Activated CD8-positive, alpha-beta memory T cell treated with anti-CD3 and anti-CD28 coated beads, Interleukin-2, amount 10 ng/mL, durations not matched to agents 7 days and 5 days (primary cell): ENCODE measurements around the gene DCBLD2. TPM values are rescaled to one million over a fixed set of nuclear protein-coding genes. Genes with fewer than 3 reads are reported as not detected.

Experiments
- ATAC-seq: fragments of 150-1000 bp; cut with Tn5 transposase; one replicate; pipeline ENCODE4 v1.10.0; 2021; ENCODE audit warnings: moderate library complexity
- CTCF ChIA-PET: fragments of 350-600 bp; sonication (Branson Sonifier 250); formaldehyde crosslinking; loops from one replicate; lab custom pipeline; 2021; ENCODE audit warnings: antibody characterized with exemption; lab: Charles Lee
- DNase-seq: peaks from one replicate; pipeline ENCODE4 v3.0.0-alpha.2; 2020
- H3K27ac Mint-ChIP-seq: one replicate; pipeline ENCODE4 v1.8.0; 2021; ENCODE audit warnings: mild to moderate bottlenecking, mixed read lengths
- H3K27me3 Mint-ChIP-seq: one replicate; pipeline ENCODE4 v1.8.0; 2021; ENCODE audit warnings: mixed read lengths
- H3K36me3 Mint-ChIP-seq: one replicate; pipeline ENCODE4 v1.8.0; 2021; ENCODE audit warnings: mild to moderate bottlenecking, mixed read lengths
- H3K4me1 Mint-ChIP-seq: one replicate; pipeline ENCODE4 v1.8.0; 2021; ENCODE audit warnings: mixed read lengths
- H3K4me3 Mint-ChIP-seq: one replicate; pipeline ENCODE4 v1.8.0; 2021; ENCODE audit warnings: mild to moderate bottlenecking, moderate library complexity, mixed read lengths
- H3K9me3 Mint-ChIP-seq: one replicate; pipeline ENCODE4 v1.8.0; 2022; ENCODE audit warnings: low read depth, mixed read lengths
- total RNA-seq, 2 experiments: library from RNA; stranded (reverse); gene quantifications; one replicate each; pipeline ENCODE4 v1.2.3, GENCODE V29; 2021

DCBLD2 gene
- total RNA-seq, 2 experiments from 2014 or later: 0.50 to 2.0 TPM

GRCh38 chr3:98808071-98808470 lies 93.4 kb downstream of the DCBLD2 start:
- CTCF ChIA-PET: no interaction called here
- DNase-seq: no peak
- no peak overlapping the region for H3K27ac Mint-ChIP-seq
- no peak for ATAC-seq
- H3K36me3 Mint-ChIP-seq: no peaks in the 10 kb centered on the region
- no peaks in the 10 kb centered on the region for H3K9me3 Mint-ChIP-seq
- no peak overlapping the region for H3K4me3 Mint-ChIP-seq
- H3K27me3 Mint-ChIP-seq: peaks cover 5% of the 10 kb centered on the region
- H3K4me1 Mint-ChIP-seq: no peaks in the 10 kb centered on the region

- no peaks in the 10 kb centered on the region for H3K9me3 Mint-ChIP-seq
- CTCF ChIA-PET: no interaction called here
- no peaks in the 10 kb centered on the region for H3K4me1 Mint-ChIP-seq
- no peaks in the 10 kb centered on the region for H3K36me3 Mint-ChIP-seq
- H3K27ac Mint-ChIP-seq: no peak overlapping the region
- H3K4me3 Mint-ChIP-seq: no peak overlapping the region
- ATAC-seq: no peak
- peaks cover 5% of the 10 kb centered on the region for H3K27me3 Mint-ChIP-seq
- DNase-seq: no peak
These were observed 93.9 kb downstream of the DCBLD2 start for GRCh38 chr3:98807561-98807960.

- no peaks in the 10 kb centered on the region for H3K9me3 Mint-ChIP-seq
- peaks cover 5% of the 10 kb centered on the region for H3K27me3 Mint-ChIP-seq
- DNase-seq: no peak
- H3K27ac Mint-ChIP-seq: no peak overlapping the region
- no peak for ATAC-seq
- H3K4me3 Mint-ChIP-seq: no peak overlapping the region
- no peaks in the 10 kb centered on the region for H3K36me3 Mint-ChIP-seq
- no peaks in the 10 kb centered on the region for H3K4me1 Mint-ChIP-seq
- CTCF ChIA-PET: interaction anchor here (0.9 kb wide), 1 partner anchor 478 kb away, joined by 3 read pairs; no protein-coding TSS in a partner anchor
These were observed 94.5 kb downstream of the DCBLD2 start for GRCh38 chr3:98807011-98807410.

GRCh38 chr3:98806521-98806920 lies 95.0 kb downstream of the DCBLD2 start:
- peaks cover 5% of the 10 kb centered on the region for H3K27me3 Mint-ChIP-seq

GRCh38 chr3:98805571-98805970 lies 95.9 kb downstream of the DCBLD2 start:
- H3K27ac Mint-ChIP-seq: no peak overlapping the region
- no peak overlapping the region for H3K4me3 Mint-ChIP-seq
- H3K4me1 Mint-ChIP-seq: no peaks in the 10 kb centered on the region
- CTCF ChIA-PET: interaction anchor here (0.6 kb wide), 1 partner anchor 12 kb away, joined by 3 read pairs; no protein-coding TSS in a partner anchor
- DNase-seq: no peak
- H3K9me3 Mint-ChIP-seq: no peaks in the 10 kb centered on the region
- no peaks in the 10 kb centered on the region for H3K36me3 Mint-ChIP-seq
- ATAC-seq: no peak
- peaks cover 5% of the 10 kb centered on the region for H3K27me3 Mint-ChIP-seq

More at GRCh38 chr3:98806521-98806920, 95.0 kb downstream of the DCBLD2 start:
- CTCF ChIA-PET: interaction anchor here (0.9 kb wide), 1 partner anchor 478 kb away, joined by 3 read pairs; no protein-coding TSS in a partner anchor
- Mint-ChIP-seq H3K4me1 (no peaks in the 10 kb centered on the region), H3K4me3 (no peak overlapping the region), H3K36me3 (no peaks in the 10 kb centered on the region), H3K9me3 (no peaks in the 10 kb centered on the region), H3K27ac (no peak overlapping the region)
- ATAC-seq (no peak), DNase-seq (no peak)

- no peak for ATAC-seq
- H3K4me1 Mint-ChIP-seq: no peaks in the 10 kb centered on the region
- H3K9me3 Mint-ChIP-seq: no peaks in the 10 kb centered on the region
- peaks cover 5% of the 10 kb centered on the region for H3K27me3 Mint-ChIP-seq
- H3K36me3 Mint-ChIP-seq: no peaks in the 10 kb centered on the region
- no peak overlapping the region for H3K27ac Mint-ChIP-seq
- CTCF ChIA-PET: no interaction called here
- H3K4me3 Mint-ChIP-seq: no peak overlapping the region
- no peak for DNase-seq
These were observed 100.3 kb downstream of the DCBLD2 start for GRCh38 chr3:98801043-98801747.

- ATAC-seq (no peak), DNase-seq (no peak)
- no peaks in the 10 kb centered on the region for H3K36me3 Mint-ChIP-seq
- H3K27ac Mint-ChIP-seq: no peak overlapping the region
- no peak overlapping the region for H3K4me3 Mint-ChIP-seq
- H3K9me3 Mint-ChIP-seq: no peaks in the 10 kb centered on the region
- H3K27me3 Mint-ChIP-seq: peaks cover 5% of the 10 kb centered on the region
- no peaks in the 10 kb centered on the region for H3K4me1 Mint-ChIP-seq
- CTCF ChIA-PET: no interaction called here
These were observed 101.1 kb downstream of the DCBLD2 start for GRCh38 chr3:98800401-98800800.

GRCh38 chr3:98799479-98799878 lies 102.0 kb downstream of the DCBLD2 start:
- Mint-ChIP-seq H3K9me3 (no peaks in the 10 kb centered on the region), H3K27me3 (peaks cover 4% of the 10 kb centered on the region), H3K4me1 (no peaks in the 10 kb centered on the region), H3K36me3 (no peaks in the 10 kb centered on the region), H3K4me3 (no peak overlapping the region), H3K27ac (no peak overlapping the region)
- CTCF ChIA-PET: no interaction called here
- DNase-seq: no peak
- ATAC-seq: no peak

GRCh38 chr3:98798820-98799219 lies 102.7 kb downstream of the DCBLD2 start:
- peaks cover 5% of the 10 kb centered on the region for H3K27me3 Mint-ChIP-seq
- H3K9me3 Mint-ChIP-seq: no peaks in the 10 kb centered on the region
- CTCF ChIA-PET: no interaction called here

GRCh38 chr3:98797905-98798304 lies 103.6 kb downstream of the DCBLD2 start:
- Mint-ChIP-seq H3K9me3 (no peaks in the 10 kb centered on the region), H3K4me1 (no peaks in the 10 kb centered on the region), H3K4me3 (no peak overlapping the region), H3K27ac (no peak overlapping the region), H3K36me3 (no peaks in the 10 kb centered on the region), H3K27me3 (peaks cover 11% of the 10 kb centered on the region)
- DNase-seq: no peak
- no peak for ATAC-seq
- CTCF ChIA-PET: no interaction called here

More at GRCh38 chr3:98798820-98799219, 102.7 kb downstream of the DCBLD2 start:
- Mint-ChIP-seq H3K36me3 (no peaks in the 10 kb centered on the region), H3K4me3 (no peak overlapping the region), H3K4me1 (no peaks in the 10 kb centered on the region), H3K27ac (no peak overlapping the region)
- DNase-seq: no peak
- no peak for ATAC-seq

- H3K36me3 Mint-ChIP-seq: no peaks in the 10 kb centered on the region
- ATAC-seq (no peak), DNase-seq (no peak)
- no peak overlapping the region for H3K27ac Mint-ChIP-seq
- no peaks in the 10 kb centered on the region for H3K4me1 Mint-ChIP-seq
- CTCF ChIA-PET: interaction anchor here (0.6 kb wide), 1 partner anchor 36 kb away, joined by 3 read pairs; no protein-coding TSS in a partner anchor
- H3K27me3 Mint-ChIP-seq: peaks cover 17% of the 10 kb centered on the region
- no peak overlapping the region for H3K4me3 Mint-ChIP-seq
- H3K9me3 Mint-ChIP-seq: no peaks in the 10 kb centered on the region
These were observed 105.2 kb downstream of the DCBLD2 start for GRCh38 chr3:98796334-98796733.

GRCh38 chr3:98793971-98794370 lies 107.5 kb downstream of the DCBLD2 start:
- H3K36me3 Mint-ChIP-seq: no peaks in the 10 kb centered on the region
- H3K27ac Mint-ChIP-seq: no peak overlapping the region
- ATAC-seq (no peak), DNase-seq (no peak)
- H3K4me1 Mint-ChIP-seq: no peaks in the 10 kb centered on the region
- H3K27me3 Mint-ChIP-seq: peaks cover 27% of the 10 kb centered on the region
- no peaks in the 10 kb centered on the region for H3K9me3 Mint-ChIP-seq
- no peak overlapping the region for H3K4me3 Mint-ChIP-seq
- CTCF ChIA-PET: interaction anchor here (1.1 to 1.5 kb wide), 2 partner anchors 192 to 196 kb away, joined by 3 to 5 read pairs; no protein-coding TSS in a partner anchor

- Mint-ChIP-seq H3K27ac (no peak overlapping the region), H3K4me3 (no peak overlapping the region), H3K9me3 (no peaks in the 10 kb centered on the region), H3K27me3 (peaks cover 36% of the 10 kb centered on the region), H3K36me3 (no peaks in the 10 kb centered on the region), H3K4me1 (no peaks in the 10 kb centered on the region)
- ATAC-seq: no peak
- no peak for DNase-seq
- CTCF ChIA-PET: no interaction called here
These were observed 109.9 kb downstream of the DCBLD2 start for GRCh38 chr3:98791341-98792325.
